Measurements from ENCODE around the gene TEX13B.

The TEX13B gene

GRCh38 chrX:107936434-107936730, 45.8 kb downstream of the TEX13B start:
- no peak for DNase-seq (ENCODE audit: low spot score)
- no peak overlapping the region for H3K4me3 ChIP-seq
- TF ChIP-seq CTCF (IDR thresholded peaks at IDR 0.05), result no peak
- H3K27ac ChIP-seq, result no peak overlapping the region

DNA sequence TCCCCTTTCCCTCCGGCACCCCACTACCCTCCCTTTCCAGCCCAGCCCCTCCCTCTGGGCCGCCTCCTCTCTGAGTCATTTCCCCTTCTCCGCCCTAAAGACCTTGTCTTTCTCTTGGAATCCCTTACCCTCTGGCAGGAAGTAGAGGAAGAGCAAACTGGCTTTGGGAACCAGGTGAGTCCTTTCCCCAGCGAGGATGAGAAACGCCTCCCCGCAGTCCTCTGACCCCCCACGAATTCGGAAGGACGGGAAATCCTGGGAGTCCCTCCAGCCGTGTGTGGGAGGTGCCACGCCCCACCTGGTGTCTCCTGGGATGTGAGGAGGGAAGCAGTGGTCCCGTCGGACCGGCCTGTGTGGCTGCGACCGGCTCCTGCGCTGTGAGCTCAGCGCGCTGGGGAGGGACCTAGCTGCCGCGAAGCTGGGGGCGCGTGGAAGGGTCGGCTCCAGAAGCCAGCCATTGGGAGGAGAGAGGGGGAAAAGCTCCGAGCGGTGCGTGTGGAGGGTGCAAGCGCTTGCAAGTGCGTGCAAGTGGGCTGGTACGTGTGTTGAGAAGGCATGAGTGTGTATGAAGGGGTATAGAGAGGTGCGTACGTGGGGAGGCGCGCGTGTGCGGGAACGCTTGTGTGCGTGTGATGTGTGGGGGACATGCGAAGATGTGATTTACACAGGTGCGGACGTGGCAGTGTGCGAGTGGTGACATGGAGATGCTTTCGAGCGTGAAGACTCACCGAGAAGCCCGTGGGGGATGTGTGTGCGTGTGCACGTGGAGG, 46.3 kb downstream of the TEX13B start:
- no peak overlapping the region for H3K27ac ChIP-seq
- peak overlapping the region; percentile 48 for H3K4me3 ChIP-seq
- TF ChIP-seq CTCF (IDR thresholded peaks at IDR 0.05), result no peak
- DNase-seq (ENCODE audit: low spot score), result no peak

DNA sequence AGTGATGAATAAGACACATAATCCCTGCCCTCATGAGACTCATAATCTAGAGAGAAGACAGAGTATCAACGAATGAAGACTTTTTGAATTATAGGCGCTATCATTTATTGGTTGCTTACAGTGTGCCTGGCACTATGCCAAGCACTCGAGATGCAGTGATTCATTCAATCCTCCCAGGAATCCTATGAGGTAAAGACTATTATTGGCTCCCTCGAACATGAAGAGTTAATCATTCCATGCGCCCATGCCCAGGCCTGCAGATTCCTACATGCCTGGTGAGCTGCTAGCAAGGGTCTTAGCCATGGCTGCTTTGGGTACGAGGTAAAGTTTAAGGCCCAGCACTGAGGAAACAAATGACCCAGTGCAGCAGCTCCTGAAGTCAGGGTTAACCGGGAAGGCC, 47.0 kb downstream of the TEX13B start:
- no peak for TF ChIP-seq CTCF (IDR thresholded peaks at IDR 0.05)
- H3K4me3 ChIP-seq, result no peak overlapping the region
- no peak for DNase-seq (ENCODE audit: low spot score)
- H3K27ac ChIP-seq, result no peak overlapping the region

GRCh38 chrX:107934262-107934661, 47.9 kb downstream of the TEX13B start:
- no peak overlapping the region for H3K27ac ChIP-seq
- TF ChIP-seq CTCF (IDR thresholded peaks at IDR 0.05), result no peak
- no peak overlapping the region for H3K4me3 ChIP-seq
- no peak for DNase-seq (ENCODE audit: low spot score)

Measured in coronary artery (tissue), 2 donors.